H9 (cell line): ENCODE results near the gene IARS1. TPM values are rescaled to one million over a fixed set of nuclear protein-coding genes. Genes with fewer than 3 reads are reported as not detected.

Experiments used
- DNase-seq: peaks from one replicate; pipeline ENCODE4 v3.0.0-alpha.2; 2017
- H2AFZ ChIP-seq: one replicate; pipeline ENCODE4 v1.6.1; 2013; ENCODE audit warnings: mild to moderate bottlenecking, low read length, control low read depth, moderate library complexity
- H2AK5ac ChIP-seq: 2 replicates; pipeline ENCODE4 v1.6.1; 2013; ENCODE audit warnings: low read length, control low read depth, mixed read lengths; ENCODE audit not compliant: insufficient read length
- H2BK120ac ChIP-seq: one replicate; pipeline ENCODE4 v1.6.1; 2013; ENCODE audit warnings: low read depth, mild to moderate bottlenecking, low read length, control low read depth, inconsistent platforms; ENCODE audit not compliant: poor library complexity, severe bottlenecking
- H2BK12ac ChIP-seq: 2 replicates; pipeline ENCODE4 v1.6.1; 2013; ENCODE audit warnings: low read length, control low read depth, mixed read lengths, low read depth; ENCODE audit not compliant: insufficient read length
- H2BK15ac ChIP-seq: 2 replicates; pipeline ENCODE4 v1.6.1; 2013; ENCODE audit warnings: low read depth, low read length, control low read depth
- H2BK20ac ChIP-seq: one replicate; pipeline ENCODE4 v1.6.1; 2013; ENCODE audit warnings: low read depth, mild to moderate bottlenecking, low read length, control low read depth, inconsistent platforms; ENCODE audit not compliant: poor library complexity, severe bottlenecking
- H2BK5ac ChIP-seq: 2 replicates; pipeline ENCODE4 v1.6.1; 2013; ENCODE audit warnings: low read length, control low read depth, mixed read lengths; ENCODE audit not compliant: insufficient read length
- H3K14ac ChIP-seq: 2 replicates; pipeline ENCODE4 v1.6.1; 2013; ENCODE audit warnings: low read length, control low read depth; ENCODE audit not compliant: insufficient read depth
- H3K18ac ChIP-seq: 2 replicates; pipeline ENCODE4 v1.6.1; 2013; ENCODE audit warnings: low read depth, mild to moderate bottlenecking, mixed read lengths, low read length, control low read depth; ENCODE audit not compliant: insufficient read length
- H3K23ac ChIP-seq: 2 replicates; pipeline ENCODE4 v1.6.1; 2013; ENCODE audit warnings: low read length, control low read depth, mixed read lengths, low read depth; ENCODE audit not compliant: insufficient read length
- H3K23me2 ChIP-seq: 2 replicates; pipeline ENCODE4 v1.6.1; 2013; ENCODE audit warnings: low read depth, mild to moderate bottlenecking, mixed read lengths, low read length, control low read depth; ENCODE audit not compliant: insufficient read length, poor library complexity, severe bottlenecking
- H3K27ac ChIP-seq: 2 replicates; pipeline ENCODE4 v1.5.1; 2013; ENCODE audit warnings: low read length, control low read depth, mixed read lengths, low read depth; ENCODE audit not compliant: insufficient read length
- H3K27me3 ChIP-seq: 2 replicates; pipeline ENCODE4 v1.6.1; 2013; ENCODE audit warnings: low read length, control low read depth, inconsistent platforms; ENCODE audit not compliant: insufficient read depth
- H3K4ac ChIP-seq: 2 replicates; pipeline ENCODE4 v1.6.1; 2013; ENCODE audit warnings: low read depth, mild to moderate bottlenecking, control low read depth, inconsistent platforms, low read length, moderate library complexity
- H3K4me1 ChIP-seq: 2 replicates; pipeline ENCODE4 v1.6.1; 2013; ENCODE audit warnings: low read length, control low read depth, inconsistent platforms; ENCODE audit not compliant: insufficient read depth
- H3K4me2 ChIP-seq: 2 replicates; pipeline ENCODE4 v1.6.1; 2013; ENCODE audit warnings: low read length, control low read depth, mixed read lengths; ENCODE audit not compliant: insufficient read length, insufficient read depth
- H3K56ac ChIP-seq: 2 replicates; pipeline ENCODE4 v1.6.1; 2013; ENCODE audit warnings: low read depth, mild to moderate bottlenecking, mixed read lengths, low read length, control low read depth; ENCODE audit not compliant: insufficient read length
- H3K79me1 ChIP-seq: 2 replicates; pipeline ENCODE4 v1.6.1; 2013; ENCODE audit warnings: low read depth, mild to moderate bottlenecking, moderate library complexity, low read length, control low read depth, inconsistent platforms; ENCODE audit not compliant: insufficient read depth, poor library complexity, severe bottlenecking
- H3K79me2 ChIP-seq: 2 replicates; pipeline ENCODE4 v1.6.1; 2013; ENCODE audit warnings: low read length, control low read depth, inconsistent platforms; ENCODE audit not compliant: insufficient read depth
- H3K9ac ChIP-seq: 2 replicates; pipeline ENCODE4 v1.6.1; 2013; ENCODE audit warnings: low read length, control low read depth, mixed read lengths; ENCODE audit not compliant: insufficient read length; ENCODE audit errors: extremely low read depth
- H3K9me3 ChIP-seq: one replicate; pipeline ENCODE4 v1.6.1; 2013; ENCODE audit warnings: low read depth, low read length, inconsistent platforms; ENCODE audit not compliant: control insufficient read depth
- H3T11ph ChIP-seq: one replicate; pipeline ENCODE4 v1.6.1; 2013; ENCODE audit warnings: mild to moderate bottlenecking, low read length, control low read depth, inconsistent platforms
- H4K20me1 ChIP-seq: one replicate; pipeline ENCODE4 v1.6.1; 2013; ENCODE audit not compliant: control insufficient read depth, insufficient read length, insufficient read depth
- H4K5ac ChIP-seq: 2 replicates; pipeline ENCODE4 v1.6.1; 2013; ENCODE audit warnings: low read depth, mild to moderate bottlenecking, mixed read lengths, low read length, control low read depth; ENCODE audit not compliant: insufficient read length
- H4K8ac ChIP-seq: replicated peaks from 2 replicates; pipeline ENCODE4 v1.6.1; 2013; ENCODE audit warnings: low read length, control low read depth, mixed read lengths, low read depth; ENCODE audit not compliant: insufficient read length
- H4K91ac ChIP-seq: 2 replicates; pipeline ENCODE4 v1.6.1; 2013; ENCODE audit warnings: low read depth, mild to moderate bottlenecking, moderate library complexity, mixed read lengths, low read length, control low read depth; ENCODE audit not compliant: insufficient read length
- H3K27ac Mint-ChIP-seq, 3 experiments: 2 replicates in 2 of 3; 3 replicates in 1 of 3; pipeline ENCODE4 v1.8.0; 2020 to 2021; ENCODE audit warnings: mixed read lengths in 3 of 3, mild to moderate bottlenecking in 1 of 3, moderate library complexity in 1 of 3
- H3K27me3 Mint-ChIP-seq: 2 replicates; pipeline ENCODE4 v1.8.0; 2021; ENCODE audit warnings: low read depth, mild to moderate bottlenecking, moderate library complexity, mixed read lengths
- H3K36me3 Mint-ChIP-seq, 3 experiments: 2 replicates in 2 of 3; 3 replicates in 1 of 3; pipeline ENCODE4 v1.8.0; 2020 to 2021; ENCODE audit warnings: low read depth in 3 of 3, mixed read lengths in 3 of 3; ENCODE audit not compliant: insufficient read depth in 1 of 3
- H3K4me1 Mint-ChIP-seq, 2 experiments: 2 replicates each; pipeline ENCODE4 v1.8.0; 2020; ENCODE audit warnings: mixed read lengths in 2 of 2
- H3K4me3 Mint-ChIP-seq, 2 experiments: 2 replicates in 1 of 2; 3 replicates in 1 of 2; pipeline ENCODE4 v1.8.0; 2020 to 2021; ENCODE audit warnings: mild to moderate bottlenecking in 2 of 2, mixed read lengths in 2 of 2, moderate library complexity in 1 of 2
- H3K9me3 Mint-ChIP-seq, 2 experiments: 2 replicates in 1 of 2; 3 replicates in 1 of 2; pipeline ENCODE4 v1.8.0; 2020; ENCODE audit warnings: mild to moderate bottlenecking in 2 of 2, mixed read lengths in 2 of 2, moderate library complexity in 1 of 2
- WGBS: extraction: QIAGEN DNeasy Blood & Tissue Kit; methylation state at CpG from one replicate; pipeline ENCODE4 v1.1.7; 2013; ENCODE audit warnings: missing lambda C conversion rate, low lambda C conversion rate, mixed read lengths; ENCODE audit not compliant: insufficient read length; ENCODE audit errors: extremely low coverage; 5-methylcytosine and 5-hydroxymethylcytosine counted together
- total RNA-seq: library from RNA; stranded (reverse); gene quantifications from 2 replicates; pipeline ENCODE4 v1.2.1, GENCODE V29; 2021
- TF ChIP-seq, protein P1 (sequence below): fragments of 200-600 bp; sonication (generic); conservative IDR thresholded peaks from 3 replicates; pipeline ENCODE4 v1.8.0; 2021; ENCODE audit warnings: antibody characterized with exemption, mild to moderate bottlenecking

Gene IARS1
- total RNA-seq, 1 experiment from 2014 or later = 234 TPM

DNA sequence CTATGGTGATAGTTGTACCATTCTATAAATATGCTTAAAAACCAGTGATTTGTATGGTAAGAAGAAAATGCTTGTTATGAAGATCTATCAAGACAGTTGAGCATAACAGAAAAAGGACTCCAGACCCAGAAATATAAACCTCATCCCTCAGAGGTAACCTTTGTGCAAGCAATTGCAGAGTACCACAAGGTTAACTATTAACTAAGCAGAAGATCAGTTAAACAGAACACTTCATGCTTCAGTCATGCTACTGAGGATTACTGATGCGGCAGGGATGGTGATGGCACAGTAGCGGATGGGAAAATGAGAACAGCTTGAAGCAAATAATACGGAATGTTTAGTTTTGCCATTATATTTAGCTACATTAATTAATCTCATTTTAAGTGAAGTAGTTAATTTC lies 45.5 kb downstream of the IARS1 start:
- Histone ChIP-seq H3K14ac (no peak overlapping the region), H3K4ac (no peak overlapping the region), H3K4me1 (no peaks in the 10 kb centered on the region), H3K79me1 (no peaks in the 10 kb centered on the region), H2BK15ac (no peak overlapping the region), H3K27me3 (no peaks in the 10 kb centered on the region), H3K9me3 (no peaks in the 10 kb centered on the region), H3K9ac (no peak overlapping the region), H3K4me2 (no peak overlapping the region), H3K79me2 (no peaks in the 10 kb centered on the region), H3K23ac (no peak overlapping the region), H3T11ph (no peak overlapping the region), H3K23me2 (no peaks in the 10 kb centered on the region), H2AK5ac (no peak overlapping the region), H2BK120ac (no peak overlapping the region), H3K27ac (no peak overlapping the region), H4K8ac (no peak overlapping the region), H4K5ac (no peak overlapping the region), H2AFZ (no peak overlapping the region), H4K91ac (no peak overlapping the region), H4K20me1 (no peaks in the 10 kb centered on the region), H2BK12ac (no peak overlapping the region), H2BK20ac (no peak overlapping the region), H2BK5ac (no peak overlapping the region), H3K18ac (no peak overlapping the region), H3K56ac (no peak overlapping the region)
- Mint-ChIP-seq H3K27ac (no peak overlapping the region), H3K27me3 (no peaks in the 10 kb centered on the region), H3K36me3 (peaks cover 56 to 93% (median 93%) of the 10 kb centered on the region in 3 experiments), H3K4me1 (no peaks in the 10 kb centered on the region), H3K9me3 (no peaks in the 10 kb centered on the region), H3K4me3 (no peak overlapping the region)
- TF ChIP-seq, protein P1, sequence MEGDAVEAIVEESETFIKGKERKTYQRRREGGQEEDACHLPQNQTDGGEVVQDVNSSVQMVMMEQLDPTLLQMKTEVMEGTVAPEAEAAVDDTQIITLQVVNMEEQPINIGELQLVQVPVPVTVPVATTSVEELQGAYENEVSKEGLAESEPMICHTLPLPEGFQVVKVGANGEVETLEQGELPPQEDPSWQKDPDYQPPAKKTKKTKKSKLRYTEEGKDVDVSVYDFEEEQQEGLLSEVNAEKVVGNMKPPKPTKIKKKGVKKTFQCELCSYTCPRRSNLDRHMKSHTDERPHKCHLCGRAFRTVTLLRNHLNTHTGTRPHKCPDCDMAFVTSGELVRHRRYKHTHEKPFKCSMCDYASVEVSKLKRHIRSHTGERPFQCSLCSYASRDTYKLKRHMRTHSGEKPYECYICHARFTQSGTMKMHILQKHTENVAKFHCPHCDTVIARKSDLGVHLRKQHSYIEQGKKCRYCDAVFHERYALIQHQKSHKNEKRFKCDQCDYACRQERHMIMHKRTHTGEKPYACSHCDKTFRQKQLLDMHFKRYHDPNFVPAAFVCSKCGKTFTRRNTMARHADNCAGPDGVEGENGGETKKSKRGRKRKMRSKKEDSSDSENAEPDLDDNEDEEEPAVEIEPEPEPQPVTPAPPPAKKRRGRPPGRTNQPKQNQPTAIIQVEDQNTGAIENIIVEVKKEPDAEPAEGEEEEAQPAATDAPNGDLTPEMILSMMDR = no peak
- WGBS = no CpG with 5 or more reads among the region's 3 CpGs
- no peak for DNase-seq
